ENCODE data around the gene KLHL29.
"Not testable (repeated sequence)": the region's sequence is repeated elsewhere in the genome, so short reads cannot be mapped to it uniquely, and the experiment has no call there.

Gene KLHL29

DNA sequence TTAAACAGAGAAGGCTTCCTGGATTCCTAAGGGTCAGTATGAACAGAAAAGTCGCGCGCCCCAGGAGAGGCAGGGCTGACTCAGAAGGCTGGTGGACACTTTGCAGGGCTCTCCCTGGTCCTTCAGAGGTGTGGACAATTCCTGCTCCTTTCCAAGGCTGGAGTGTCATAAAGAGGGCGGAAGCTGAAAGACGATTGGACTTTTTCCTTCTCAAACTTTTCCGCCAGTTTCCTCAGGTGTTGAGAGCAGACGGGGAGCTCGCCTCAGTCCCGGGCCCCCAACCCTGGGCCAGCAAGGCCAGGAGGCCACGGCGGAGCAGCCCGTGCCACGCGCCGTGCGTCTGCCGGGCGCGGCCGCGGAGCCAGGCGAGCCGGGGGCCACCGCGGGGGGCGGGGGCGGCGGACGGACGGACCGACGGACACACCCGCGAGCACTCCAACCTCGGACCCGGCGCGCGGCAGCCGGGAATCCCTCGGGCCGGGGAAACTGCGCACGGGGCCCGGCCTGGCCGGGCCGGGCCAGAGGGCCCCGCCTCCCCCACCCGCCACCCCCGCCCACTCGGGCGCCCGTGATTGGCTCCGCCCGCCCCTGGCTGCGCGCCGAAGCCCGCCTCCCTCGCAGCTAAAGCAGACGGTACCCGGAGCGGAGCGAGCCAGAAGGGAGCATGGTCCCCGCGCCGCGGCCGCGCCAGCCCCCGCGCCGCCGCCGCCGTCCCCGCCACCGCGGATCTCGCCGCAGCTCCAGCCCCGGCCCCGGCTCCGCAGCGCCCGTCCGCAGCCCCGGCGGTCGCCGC lies at the start of gene KLHL29:
Gene KLHL29 (plus strand): TSS at position 629 of the 793 bp plus-strand sequence. CDS start 177,018 bp downstream, outside the sequence.
- no peak for DNase-seq

- no peak for DNase-seq
Observed at GRCh38 chr2:23335550-23335949, 49.4 kb upstream of the KLHL29 start.

DNA sequence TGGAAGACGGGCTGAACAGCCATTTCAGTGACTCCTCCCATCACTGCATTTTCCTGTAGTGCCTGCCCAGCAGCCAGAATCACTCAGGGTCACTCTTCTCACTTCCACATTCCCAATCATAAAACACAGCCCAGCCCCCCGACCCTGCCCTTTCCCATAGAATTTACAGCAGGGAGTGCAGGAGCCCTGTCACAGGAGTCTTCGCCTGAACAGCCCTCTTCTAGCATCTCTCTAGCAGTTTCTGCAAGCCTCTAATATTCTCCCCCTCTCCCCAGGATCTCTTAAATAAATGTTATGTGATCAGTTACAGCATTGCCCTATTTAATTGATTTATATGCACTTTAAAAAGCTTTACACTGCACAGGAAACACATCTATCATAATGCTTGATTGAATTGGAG lies 42.9 kb upstream of the KLHL29 start:
- no peak for DNase-seq

- DNase-seq: no peak
Observed at GRCh38 chr2:23346029-23346428, 39.0 kb upstream of the KLHL29 start.

DNA sequence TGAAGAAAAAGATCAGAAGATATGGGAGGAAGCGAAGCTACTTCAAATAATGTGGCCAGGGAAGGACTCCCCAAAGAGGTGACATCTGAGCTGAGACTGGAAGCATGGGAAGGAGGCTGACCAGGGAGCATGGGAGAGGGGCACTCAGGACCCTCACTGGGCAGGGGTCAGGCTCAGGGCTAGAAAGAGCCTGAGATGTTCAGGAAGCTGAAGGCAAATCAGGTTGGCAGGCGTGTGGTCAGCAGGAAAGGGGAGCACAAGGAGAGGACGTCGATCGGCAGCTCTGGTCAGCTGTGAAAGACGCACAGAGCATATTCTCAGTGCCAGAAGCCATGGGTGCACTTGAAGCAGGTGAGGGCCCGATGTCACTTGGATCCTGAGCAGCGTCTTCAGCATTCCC lies 38.2 kb upstream of the KLHL29 start:
- no peak for DNase-seq

DNA sequence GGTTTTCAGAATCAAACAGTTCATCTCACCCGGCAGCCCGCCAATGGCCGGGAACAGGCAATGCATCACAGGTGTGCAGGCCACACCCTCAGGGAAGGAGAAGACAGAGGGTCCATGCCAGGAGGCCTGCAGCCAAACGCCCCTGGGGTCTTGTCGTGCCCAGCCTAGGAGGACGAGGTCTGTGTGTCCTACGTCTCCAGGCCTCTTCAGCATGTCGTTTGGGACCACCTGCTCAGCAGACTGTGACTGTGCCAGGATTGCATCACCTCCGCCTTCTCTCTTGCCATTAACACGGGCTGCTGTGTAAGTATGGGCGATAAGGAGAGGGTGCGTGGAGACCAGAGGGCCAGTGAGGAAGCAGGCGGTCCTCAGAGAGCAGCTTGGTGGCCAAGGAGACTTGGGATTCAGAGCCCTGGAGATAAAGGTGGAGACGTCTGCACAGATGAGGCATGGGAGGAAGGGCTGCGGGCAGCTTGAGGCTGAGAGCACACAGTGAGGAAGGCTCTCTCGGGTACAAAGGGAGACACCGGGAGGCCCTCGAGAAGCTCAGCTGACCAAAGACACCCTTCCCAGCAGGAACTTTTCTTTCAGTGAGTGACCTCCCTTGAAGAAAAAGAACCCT lies 37.4 kb upstream of the KLHL29 start:
- no peak for DNase-seq

DNA sequence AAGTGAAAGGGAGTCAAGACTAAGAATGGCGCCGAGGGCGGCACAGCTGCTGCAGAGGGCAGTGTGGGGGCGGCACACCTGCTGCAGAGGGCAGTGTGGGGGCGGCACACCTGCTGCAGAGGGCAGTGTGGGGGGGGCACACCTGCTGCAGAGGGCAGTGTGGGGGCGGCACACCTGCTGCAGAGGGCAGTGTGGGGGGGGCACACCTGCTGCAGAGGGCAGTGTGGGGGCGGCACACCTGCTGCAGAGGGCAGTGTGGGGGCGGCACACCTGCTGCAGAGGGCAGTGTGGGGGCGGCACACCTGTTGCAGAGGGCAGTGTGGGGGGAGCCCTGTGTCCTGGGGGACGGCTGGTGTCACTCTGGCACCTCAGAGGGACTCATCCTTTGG lies 36.9 kb upstream of the KLHL29 start:
- DNase-seq: not testable (repeated sequence)

DNA sequence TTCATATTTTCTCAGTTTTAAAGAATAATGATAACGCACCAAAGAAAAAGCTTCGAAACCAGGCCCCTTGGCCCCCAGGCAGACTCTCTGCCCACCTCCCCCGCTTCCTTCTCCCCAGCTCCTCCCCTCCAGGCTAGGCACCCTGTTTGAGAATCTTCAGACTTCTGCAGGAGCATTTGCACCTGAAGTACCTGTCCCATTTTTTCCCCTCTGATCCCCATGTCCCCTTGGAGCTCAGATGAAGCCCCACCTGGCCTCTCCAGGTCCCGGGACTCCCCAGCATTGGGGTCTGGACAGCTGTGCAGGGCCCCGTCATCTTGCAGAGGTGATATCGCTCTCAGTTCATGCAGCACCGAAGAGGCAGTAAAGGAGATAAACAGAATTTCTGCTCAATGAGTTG lies 35.5 kb upstream of the KLHL29 start:
- DNase-seq: no peak

GRCh38 chr2:23350041-23350791 lies 34.8 kb upstream of the KLHL29 start:
- no peak for DNase-seq

- DNase-seq: no peak
Observed at GRCh38 chr2:23350792-23351355, 34.1 kb upstream of the KLHL29 start.

- DNase-seq: no peak
Observed at GRCh38 chr2:23351388-23352141, 33.4 kb upstream of the KLHL29 start.

DNA sequence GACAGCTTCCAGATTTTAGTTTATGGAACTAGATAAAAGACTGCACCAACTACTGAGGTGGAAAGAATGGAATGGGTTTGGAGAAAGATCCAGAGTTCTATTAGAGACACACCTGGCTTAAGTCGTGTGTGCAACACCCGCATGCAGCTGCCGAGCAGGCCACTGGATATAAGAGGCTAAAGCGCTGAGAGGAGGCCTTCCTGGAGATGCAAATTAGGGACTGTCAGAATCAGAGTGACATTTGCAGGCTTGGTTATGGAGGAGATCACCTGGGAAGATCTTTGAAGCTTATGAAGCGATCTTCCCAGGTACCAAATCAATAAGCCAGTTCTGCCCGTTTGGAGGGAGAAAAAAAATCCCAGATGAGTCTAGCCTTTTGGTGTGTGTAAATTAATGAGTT lies 30.4 kb upstream of the KLHL29 start:
- no peak for DNase-seq

GRCh38 chr2:23355001-23355400 lies 30.0 kb upstream of the KLHL29 start:
- no peak for DNase-seq

DNA sequence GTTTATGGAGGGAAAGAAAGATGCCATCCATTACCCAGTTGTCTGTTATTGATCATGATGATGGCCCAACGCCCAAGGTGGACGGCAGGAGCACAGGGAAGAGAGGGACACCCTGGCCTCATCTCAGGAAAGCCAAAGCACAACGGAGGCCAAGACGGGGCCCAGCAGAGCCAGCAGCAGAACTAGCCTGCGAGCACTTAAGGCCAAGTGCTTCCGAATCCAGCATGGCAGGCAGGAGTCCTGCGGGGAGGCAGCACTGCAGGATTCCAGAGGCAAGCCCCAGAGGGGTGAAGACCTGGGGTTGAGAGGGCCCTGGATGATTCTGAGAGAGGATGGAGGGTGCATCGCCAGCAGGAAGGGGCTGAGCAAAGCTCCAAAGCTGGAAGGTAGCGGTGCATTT lies 28.3 kb upstream of the KLHL29 start:
- DNase-seq: no peak

- no peak for DNase-seq
Observed at GRCh38 chr2:23359631-23360567, 25.1 kb upstream of the KLHL29 start.

GRCh38 chr2:23360571-23361125 lies 24.3 kb upstream of the KLHL29 start:
- no peak for DNase-seq

DNA sequence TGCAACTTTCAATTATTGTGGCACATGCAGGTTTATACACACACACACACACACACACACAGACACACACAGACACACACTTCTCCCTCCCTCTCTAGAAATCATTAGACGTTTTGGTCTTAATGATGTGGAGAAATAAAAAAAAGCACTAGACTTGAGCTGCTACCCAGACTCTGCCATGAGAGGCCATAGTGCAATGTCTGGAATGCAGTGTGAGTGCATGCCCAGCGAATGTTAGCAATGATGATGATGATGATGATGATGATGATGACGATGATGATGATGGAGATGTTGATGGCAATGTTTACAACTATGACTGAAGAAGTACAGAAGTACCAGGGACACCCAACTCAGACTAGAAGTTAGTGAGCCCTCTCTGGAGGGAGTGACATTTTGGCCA lies 23.8 kb upstream of the KLHL29 start:
- DNase-seq: no peak

DNA sequence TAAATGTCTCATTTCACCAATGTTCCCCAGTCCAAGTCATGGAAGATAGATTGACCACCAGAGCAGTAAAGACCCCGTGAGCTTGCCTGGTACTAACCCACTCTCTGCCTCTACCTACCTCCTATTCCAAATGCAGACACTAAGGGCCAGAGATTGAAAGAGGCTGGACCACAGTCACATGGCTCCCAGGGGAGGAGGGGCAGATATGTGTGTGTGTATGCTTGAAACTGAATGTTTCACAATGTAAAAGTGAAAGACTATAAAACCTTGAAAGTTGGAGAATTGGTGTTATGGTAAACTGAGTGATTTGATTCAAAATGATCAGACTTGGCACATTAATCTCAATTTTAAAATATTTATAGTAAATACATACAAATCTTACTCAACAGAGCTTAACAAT lies 21.7 kb upstream of the KLHL29 start:
- no peak for DNase-seq

DNA sequence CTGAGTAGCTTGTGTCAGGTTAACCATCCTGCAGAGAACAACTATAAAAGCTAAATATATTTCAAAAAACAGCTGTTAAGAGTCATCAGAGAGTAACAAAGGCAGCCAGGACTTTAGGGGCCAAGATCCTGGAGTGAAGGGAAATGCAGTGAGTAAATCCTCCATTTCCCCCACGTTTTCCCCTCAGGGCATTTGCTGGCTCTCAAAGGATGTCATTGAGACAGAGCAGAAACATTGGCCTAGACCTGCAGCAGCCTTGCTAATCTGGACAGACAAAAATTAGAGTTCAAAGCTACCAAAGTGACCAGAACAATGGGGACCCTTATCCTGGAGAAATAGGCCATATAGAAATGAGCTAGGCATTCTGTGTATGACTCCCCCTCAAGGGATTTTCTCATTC lies 21.1 kb upstream of the KLHL29 start:
- DNase-seq: no peak

GRCh38 chr2:23366720-23367119 lies 18.3 kb upstream of the KLHL29 start:
- DNase-seq: no peak

- no peak for DNase-seq
Observed at GRCh38 chr2:23367760-23368159, 17.2 kb upstream of the KLHL29 start.
